ENCODE results near the gene TEDDM1.
A peak's percentile ranks its signal among the peaks of the same experiment; 100 is the strongest.
"Not testable (repeated sequence)": the region's sequence is repeated elsewhere in the genome, so short reads cannot be mapped to it uniquely, and the experiment has no call there.

The TEDDM1 gene, protein sequence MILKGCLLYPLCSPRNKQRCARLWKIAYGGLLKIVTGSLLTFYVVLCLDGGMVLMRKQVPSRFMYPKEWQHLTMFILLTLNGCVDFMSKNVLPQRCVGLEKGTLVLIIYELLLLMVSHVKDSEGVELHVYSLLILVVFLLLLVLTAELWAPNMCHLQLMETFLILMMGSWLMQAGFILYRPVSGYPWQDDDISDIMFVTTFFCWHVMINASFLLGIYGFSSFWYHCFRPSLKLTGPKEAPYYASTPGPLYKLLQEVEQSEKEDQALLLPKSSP

DNA sequence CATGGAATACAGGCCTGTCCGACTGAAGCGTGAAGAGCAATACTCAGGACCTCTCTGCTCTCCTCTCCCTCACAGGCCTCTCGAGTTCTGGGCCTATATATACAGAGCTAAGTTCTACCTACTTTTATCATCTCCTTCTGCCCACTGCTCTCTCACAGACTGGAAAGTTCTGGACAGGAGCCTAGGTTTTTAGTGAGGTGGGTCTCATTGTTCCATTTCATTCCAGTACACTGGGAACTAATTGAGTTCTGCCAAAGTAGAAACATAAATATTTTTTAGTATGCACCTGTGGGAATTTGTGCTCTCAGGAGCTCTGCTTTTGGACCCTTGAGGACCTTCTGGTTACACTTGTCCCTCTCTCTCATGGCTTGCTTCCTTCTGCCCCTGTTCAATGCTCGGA, at the start of gene TEDDM1:
TSS of gene TEDDM1 (minus strand) at position 101 of the 400 bp plus-strand sequence. CDS start 182 bp downstream, outside the sequence.
- no peak for TF ChIP-seq ZFX (IDR thresholded peaks at IDR 0.05)
- TF ChIP-seq, protein P1, sequence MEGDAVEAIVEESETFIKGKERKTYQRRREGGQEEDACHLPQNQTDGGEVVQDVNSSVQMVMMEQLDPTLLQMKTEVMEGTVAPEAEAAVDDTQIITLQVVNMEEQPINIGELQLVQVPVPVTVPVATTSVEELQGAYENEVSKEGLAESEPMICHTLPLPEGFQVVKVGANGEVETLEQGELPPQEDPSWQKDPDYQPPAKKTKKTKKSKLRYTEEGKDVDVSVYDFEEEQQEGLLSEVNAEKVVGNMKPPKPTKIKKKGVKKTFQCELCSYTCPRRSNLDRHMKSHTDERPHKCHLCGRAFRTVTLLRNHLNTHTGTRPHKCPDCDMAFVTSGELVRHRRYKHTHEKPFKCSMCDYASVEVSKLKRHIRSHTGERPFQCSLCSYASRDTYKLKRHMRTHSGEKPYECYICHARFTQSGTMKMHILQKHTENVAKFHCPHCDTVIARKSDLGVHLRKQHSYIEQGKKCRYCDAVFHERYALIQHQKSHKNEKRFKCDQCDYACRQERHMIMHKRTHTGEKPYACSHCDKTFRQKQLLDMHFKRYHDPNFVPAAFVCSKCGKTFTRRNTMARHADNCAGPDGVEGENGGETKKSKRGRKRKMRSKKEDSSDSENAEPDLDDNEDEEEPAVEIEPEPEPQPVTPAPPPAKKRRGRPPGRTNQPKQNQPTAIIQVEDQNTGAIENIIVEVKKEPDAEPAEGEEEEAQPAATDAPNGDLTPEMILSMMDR (conservative IDR thresholded peaks at IDR 0.05): no peak
- H3K27ac ChIP-seq: no peak within 1 kb of the TSS

DNA sequence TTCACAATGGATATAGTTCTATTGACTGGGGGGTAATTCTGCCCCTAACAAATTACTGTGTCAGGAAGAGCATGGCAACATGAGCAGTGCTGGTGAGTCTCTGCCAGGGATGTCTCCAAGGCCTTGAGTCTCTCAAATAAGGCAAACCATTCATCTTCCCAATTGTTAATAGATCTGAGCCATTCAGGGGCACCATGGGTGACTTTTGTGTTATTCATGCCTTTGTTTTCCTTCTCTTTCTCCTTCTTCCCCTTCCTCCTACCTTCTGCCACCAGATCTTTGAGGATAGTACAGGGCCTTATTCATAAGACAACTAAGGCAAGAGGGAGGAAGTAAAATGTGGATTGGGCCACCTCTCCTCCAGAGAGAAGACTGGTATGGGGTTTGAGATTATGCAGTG, 49.6 kb upstream of the TEDDM1 start, which contains the start of gene RGSL1:
TSS of gene RGSL1 (plus strand) at position 60 of the 400 bp plus-strand sequence. CDS start at position 80, 20 bp downstream.
- no peak for TF ChIP-seq ZFX (IDR thresholded peaks at IDR 0.05)
- TF ChIP-seq, protein P1 (conservative IDR thresholded peaks at IDR 0.05): no peak
- H3K27ac ChIP-seq: no peak within 1 kb of the TSS

DNA sequence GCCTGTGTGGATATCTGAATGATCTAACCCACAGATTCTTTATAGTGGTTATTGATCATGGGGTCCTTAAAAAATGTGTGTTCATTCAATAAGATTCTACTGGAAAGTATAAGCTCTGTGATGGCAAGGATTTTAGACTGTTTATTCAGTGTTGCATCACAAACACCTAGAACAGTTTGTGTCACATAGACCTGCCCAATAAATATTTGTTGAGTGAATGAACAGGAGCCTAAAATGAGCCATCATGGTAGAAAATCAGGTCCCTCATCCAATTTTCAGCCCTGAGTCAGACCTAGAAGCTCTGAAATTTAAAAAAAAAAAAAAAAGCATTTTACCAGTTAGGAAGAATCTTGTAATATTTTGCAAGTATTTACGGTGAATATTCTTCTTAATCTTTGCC, 47.2 kb upstream of the TEDDM1 start:
- no peak overlapping the region for H3K27ac ChIP-seq
- TF ChIP-seq ZFX (IDR thresholded peaks at IDR 0.05): no peak
- TF ChIP-seq, protein P1 (conservative IDR thresholded peaks at IDR 0.05): no peak

DNA sequence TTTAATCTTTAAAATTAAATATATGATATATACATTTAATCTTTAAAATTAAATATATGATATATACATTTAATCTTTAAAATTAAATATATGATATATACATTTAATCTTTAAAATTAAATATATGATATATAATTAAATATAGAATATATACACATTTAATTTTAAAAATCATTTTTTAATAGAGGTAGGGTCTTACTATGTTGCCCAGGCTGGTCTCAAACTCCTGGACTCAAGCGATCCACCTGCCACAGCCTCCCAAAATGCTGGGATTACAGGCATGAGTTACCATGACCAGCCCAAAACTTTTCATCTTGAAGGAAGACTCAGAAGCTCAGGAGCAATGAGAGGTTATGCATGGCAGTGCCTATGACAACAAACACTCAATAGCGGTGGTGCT, 46.7 kb upstream of the TEDDM1 start:
- H3K27ac ChIP-seq: not testable (repeated sequence)

DNA sequence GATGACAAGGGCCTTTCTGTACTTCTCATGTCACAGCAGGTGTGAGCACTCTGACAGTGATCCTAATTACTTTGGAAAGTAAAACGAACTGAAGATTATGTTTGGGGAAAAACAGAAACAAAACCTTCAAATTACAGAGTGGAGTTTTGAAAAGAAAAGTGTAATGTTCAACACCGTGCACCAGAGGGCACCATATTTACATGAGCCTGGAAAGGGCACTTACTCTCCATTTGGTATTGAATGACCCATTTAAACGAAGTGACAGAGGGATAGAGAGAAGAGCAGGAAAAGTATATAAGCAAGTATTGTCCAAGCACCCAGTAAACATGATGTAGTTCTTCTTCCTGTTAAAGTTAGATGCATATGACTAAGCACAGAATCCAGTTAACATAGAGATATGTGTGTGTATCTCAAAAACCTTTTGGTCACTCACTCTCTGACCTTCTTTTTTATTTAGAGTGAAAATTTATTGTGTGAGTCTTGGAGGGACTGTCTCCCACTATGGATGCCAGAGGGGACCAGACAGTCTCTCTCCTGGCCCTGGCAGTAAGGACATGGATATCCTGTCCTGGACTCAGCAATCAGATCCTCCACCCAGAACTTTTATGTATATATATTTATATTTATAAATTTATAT, 45.7 kb upstream of the TEDDM1 start:
- no peak for TF ChIP-seq ZFX (IDR thresholded peaks at IDR 0.05)
- TF ChIP-seq, protein P1 (conservative IDR thresholded peaks at IDR 0.05): peak; percentile 88
- no peak overlapping the region for H3K27ac ChIP-seq

DNA sequence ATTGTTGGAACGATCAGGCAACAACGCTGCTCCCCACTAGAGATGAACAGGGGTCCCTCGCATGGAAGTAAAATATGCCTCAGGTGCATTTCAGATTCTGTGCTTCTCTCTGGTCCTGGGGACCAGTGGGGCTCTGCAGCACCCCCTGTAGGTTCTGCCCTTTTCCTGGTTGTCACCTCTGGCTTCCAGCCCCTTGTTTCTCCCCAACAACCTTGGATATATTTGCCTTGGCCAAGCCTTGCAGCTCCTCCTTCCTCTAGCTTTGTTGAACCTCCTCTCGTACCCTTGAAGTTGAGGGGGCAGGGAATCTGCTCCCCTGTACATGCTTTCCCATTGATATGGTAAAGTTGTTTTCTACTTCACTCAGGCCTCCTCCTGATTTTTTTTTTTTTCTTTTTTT, 44.0 kb upstream of the TEDDM1 start:
- TF ChIP-seq ZFX (IDR thresholded peaks at IDR 0.05): no peak
- TF ChIP-seq, protein P1 (conservative IDR thresholded peaks at IDR 0.05): 0 out of 2 replicates have a peak, but pooled peaks have one; percentile 2
- H3K27ac ChIP-seq: no peak overlapping the region

DNA sequence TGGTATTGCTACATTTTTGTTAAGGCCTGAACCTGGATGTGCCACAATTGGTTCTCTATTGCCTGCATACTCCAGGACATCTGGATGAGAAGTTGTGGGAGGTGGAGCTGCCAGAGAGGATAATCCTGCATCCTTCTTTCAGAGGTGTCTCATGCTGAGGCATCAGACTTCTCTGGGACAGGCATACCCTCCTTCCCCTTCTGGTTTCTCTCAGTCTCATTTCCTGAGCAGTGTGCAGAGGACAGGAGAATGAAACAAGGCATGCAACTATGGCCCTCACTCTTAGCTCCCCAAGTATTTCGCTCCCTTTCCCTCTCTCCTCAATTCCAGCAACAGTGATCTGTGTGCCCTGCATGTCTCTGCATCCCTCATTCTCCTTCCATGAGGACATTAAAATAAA, 41.9 kb upstream of the TEDDM1 start:
- no peak overlapping the region for H3K27ac ChIP-seq
- no peak for TF ChIP-seq ZFX (IDR thresholded peaks at IDR 0.05)
- TF ChIP-seq, protein P1 (conservative IDR thresholded peaks at IDR 0.05): no peak

Data from C4-2B (cell line).